Measurements from ENCODE around the gene TLR2. TPM values are rescaled to one million over a fixed set of nuclear protein-coding genes. Genes with fewer than 3 reads are reported as not detected.

TLR2 gene
- total RNA-seq, 1 experiment from 2014 or later: not detected

GRCh38 chr4:153705743-153706468 is 21.8 kb downstream of the TLR2 start:
- Histone ChIP-seq H3K27me3 (ENCODE audit: low read length) (no peaks in the 10 kb centered on the region), H2AFZ (ENCODE audit: low read length) (no peak overlapping the region), H3K9me3 (ENCODE audit: low read length) (no peaks in the 10 kb centered on the region), H3K9ac (ENCODE audit: low read length) (no peak overlapping the region), H3K9me2 (replicated peaks; ENCODE audit: insufficient read depth, low read length) (no peaks in the 10 kb centered on the region), H3K36me3 (ENCODE audit: insufficient read depth, low read length) (no peaks in the 10 kb centered on the region), H3K4me3 (ENCODE audit: low read length) (no peak overlapping the region), H3K4me2 (ENCODE audit: low read depth, low read length, poor library complexity, severe bottlenecking) (no peak overlapping the region), H3K79me2 (ENCODE audit: low read length) (no peaks in the 10 kb centered on the region), H3K27ac (ENCODE audit: low read length) (no peak overlapping the region), H3K4me1 (ENCODE audit: low read length) (no peaks in the 10 kb centered on the region; the same call in 1 of the 2 replicates), H4K20me1 (ENCODE audit: insufficient read depth, low read depth, low read length) (no peaks in the 10 kb centered on the region)
- peak; percentile 50 for DNase-seq

DNA sequence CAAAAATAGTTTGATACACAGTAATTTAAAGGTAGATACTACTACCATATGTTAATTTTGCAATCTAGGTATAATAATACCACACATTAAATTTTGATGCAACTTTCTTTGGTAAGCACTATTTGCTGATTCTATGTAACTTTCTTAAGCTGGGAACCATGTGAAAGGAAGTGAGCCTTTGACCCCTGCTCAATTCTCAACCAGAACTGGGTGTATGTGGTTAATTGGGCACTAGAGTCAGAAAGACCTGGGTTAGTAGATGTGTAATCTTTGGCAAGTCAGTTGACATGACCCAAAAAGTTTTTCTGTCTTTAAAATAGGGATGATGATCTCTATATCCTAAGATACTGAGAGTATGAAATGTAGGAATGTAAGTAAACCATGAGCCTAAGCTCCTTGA is 22.4 kb downstream of the TLR2 start:
- Histone ChIP-seq H3K36me3 (ENCODE audit: insufficient read depth, low read length) (no peaks in the 10 kb centered on the region), H2AFZ (ENCODE audit: low read length) (no peak overlapping the region), H3K79me2 (ENCODE audit: low read length) (no peaks in the 10 kb centered on the region), H3K9me2 (replicated peaks; ENCODE audit: insufficient read depth, low read length) (no peaks in the 10 kb centered on the region), H3K9me3 (ENCODE audit: low read length) (no peaks in the 10 kb centered on the region), H4K20me1 (ENCODE audit: insufficient read depth, low read depth, low read length) (no peaks in the 10 kb centered on the region), H3K4me2 (ENCODE audit: low read depth, low read length, poor library complexity, severe bottlenecking) (no peak overlapping the region), H3K9ac (ENCODE audit: low read length) (no peak overlapping the region), H3K27ac (ENCODE audit: low read length) (no peak overlapping the region), H3K27me3 (ENCODE audit: low read length) (no peaks in the 10 kb centered on the region), H3K4me1 (ENCODE audit: low read length) (no peaks in the 10 kb centered on the region; the same call in 1 of the 2 replicates), H3K4me3 (ENCODE audit: low read length) (no peak overlapping the region)
- no peak for DNase-seq

DNA sequence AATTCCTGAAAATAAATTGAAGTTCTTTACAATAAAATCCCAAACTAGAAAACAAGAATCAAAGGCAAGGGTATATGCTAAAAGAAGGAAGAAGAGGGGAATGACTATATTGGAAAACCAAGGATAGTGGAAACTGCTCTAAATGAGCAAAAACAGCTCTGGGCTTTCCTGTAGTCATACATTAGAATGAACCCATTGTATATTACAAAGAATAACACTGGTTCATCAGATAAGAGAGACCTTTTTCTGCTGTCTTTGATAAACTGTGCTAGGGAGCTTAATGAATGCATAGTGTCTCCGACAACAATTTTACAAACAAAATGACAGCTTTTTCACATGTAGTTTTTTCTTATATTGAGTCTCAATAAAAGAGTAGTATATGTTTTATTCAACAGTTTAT is 26.6 kb downstream of the TLR2 start:
- no peak overlapping the region for H3K4me3 ChIP-seq (ENCODE audit: low read length)
- no peak overlapping the region for H3K9ac ChIP-seq (ENCODE audit: low read length)
- no peaks in the 10 kb centered on the region for H3K9me3 ChIP-seq (ENCODE audit: low read length)
- H3K4me1 ChIP-seq (ENCODE audit: low read length): no peaks in the 10 kb centered on the region; the same call in 1 of the 2 replicates
- H3K36me3 ChIP-seq (ENCODE audit: insufficient read depth, low read length): no peaks in the 10 kb centered on the region
- H3K4me2 ChIP-seq (ENCODE audit: low read depth, low read length, poor library complexity, severe bottlenecking): no peak overlapping the region
- no peaks in the 10 kb centered on the region for H3K9me2 ChIP-seq (replicated peaks; ENCODE audit: insufficient read depth, low read length)
- DNase-seq: no peak
- no peaks in the 10 kb centered on the region for H3K79me2 ChIP-seq (ENCODE audit: low read length)
- no peaks in the 10 kb centered on the region for H3K27me3 ChIP-seq (ENCODE audit: low read length)
- no peaks in the 10 kb centered on the region for H4K20me1 ChIP-seq (ENCODE audit: insufficient read depth, low read depth, low read length)
- H3K27ac ChIP-seq (ENCODE audit: low read length): no peak overlapping the region
- H2AFZ ChIP-seq (ENCODE audit: low read length): no peak overlapping the region

GRCh38 chr4:153713866-153714646 is 30.0 kb downstream of the TLR2 start:
- Histone ChIP-seq H3K36me3 (ENCODE audit: insufficient read depth, low read length) (no peaks in the 10 kb centered on the region), H3K9ac (ENCODE audit: low read length) (no peak overlapping the region), H3K9me3 (ENCODE audit: low read length) (no peaks in the 10 kb centered on the region), H3K9me2 (replicated peaks; ENCODE audit: insufficient read depth, low read length) (no peaks in the 10 kb centered on the region), H3K4me1 (ENCODE audit: low read length) (no peaks in the 10 kb centered on the region), H2AFZ (ENCODE audit: low read length) (no peak overlapping the region), H4K20me1 (ENCODE audit: insufficient read depth, low read depth, low read length) (no peaks in the 10 kb centered on the region), H3K79me2 (ENCODE audit: low read length) (no peaks in the 10 kb centered on the region), H3K4me3 (ENCODE audit: low read length) (no peak overlapping the region), H3K27ac (ENCODE audit: low read length) (no peak overlapping the region), H3K4me2 (ENCODE audit: low read depth, low read length, poor library complexity, severe bottlenecking) (no peak overlapping the region), H3K27me3 (ENCODE audit: low read length) (no peaks in the 10 kb centered on the region)
- DNase-seq: no peak

DNA sequence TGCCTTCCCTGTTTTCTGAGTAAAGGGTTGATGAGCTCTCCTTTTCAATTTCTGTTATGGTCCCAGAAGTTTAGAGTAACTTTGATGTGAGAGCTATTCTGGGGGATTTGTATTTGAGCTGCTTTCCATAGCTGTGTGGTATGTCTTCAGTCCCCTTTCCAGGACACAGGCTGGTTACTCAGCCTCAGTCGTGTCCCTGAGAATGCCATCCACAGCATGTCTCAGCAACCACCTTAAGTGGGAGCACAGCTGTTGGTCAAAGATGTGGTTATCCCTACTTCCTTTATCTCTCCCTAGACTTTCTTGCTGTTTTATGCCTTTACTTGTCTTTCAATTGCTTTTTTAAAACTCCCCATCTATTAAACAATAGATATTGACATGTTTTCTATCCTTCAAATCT is 38.0 kb downstream of the TLR2 start:
- Histone ChIP-seq H3K27ac (ENCODE audit: low read length) (no peak overlapping the region), H3K9ac (ENCODE audit: low read length) (no peak overlapping the region), H3K9me3 (ENCODE audit: low read length) (no peaks in the 10 kb centered on the region), H3K4me2 (ENCODE audit: low read depth, low read length, poor library complexity, severe bottlenecking) (no peak overlapping the region), H3K9me2 (replicated peaks; ENCODE audit: insufficient read depth, low read length) (no peaks in the 10 kb centered on the region), H3K79me2 (ENCODE audit: low read length) (no peaks in the 10 kb centered on the region), H4K20me1 (ENCODE audit: insufficient read depth, low read depth, low read length) (no peaks in the 10 kb centered on the region), H3K27me3 (ENCODE audit: low read length) (no peaks in the 10 kb centered on the region), H3K4me3 (ENCODE audit: low read length) (no peak overlapping the region), H3K4me1 (ENCODE audit: low read length) (peaks cover 12% of the 10 kb centered on the region), H2AFZ (ENCODE audit: low read length) (no peak overlapping the region), H3K36me3 (ENCODE audit: insufficient read depth, low read length) (no peaks in the 10 kb centered on the region)
- DNase-seq: no peak

DNA sequence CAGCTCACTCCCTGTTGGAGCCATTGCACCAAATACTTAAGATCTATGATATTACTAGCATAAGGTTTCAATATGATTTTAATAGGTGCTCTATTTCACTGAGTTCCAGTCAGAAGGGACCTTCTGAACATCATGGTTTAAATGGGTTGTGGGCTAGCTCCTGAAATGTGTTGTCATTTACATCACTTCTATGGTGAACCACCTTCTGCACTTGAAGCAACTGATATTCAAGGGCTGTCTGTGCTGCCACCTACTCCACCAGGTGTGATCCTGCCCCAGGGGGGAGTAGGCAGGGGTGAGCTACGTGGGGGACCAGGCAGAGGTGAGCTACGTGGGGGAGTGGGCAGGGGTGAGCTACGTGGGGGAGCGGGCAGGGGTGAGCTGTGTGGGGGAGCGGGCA is 40.5 kb downstream of the TLR2 start:
- H3K79me2 ChIP-seq (ENCODE audit: low read length): no peaks in the 10 kb centered on the region
- peaks cover 37% of the 10 kb centered on the region for H3K4me1 ChIP-seq (ENCODE audit: low read length)
- DNase-seq: no peak
- no peaks in the 10 kb centered on the region for H3K27me3 ChIP-seq (ENCODE audit: low read length)
- no peaks in the 10 kb centered on the region for H3K36me3 ChIP-seq (ENCODE audit: insufficient read depth, low read length)
- no peaks in the 10 kb centered on the region for H4K20me1 ChIP-seq (ENCODE audit: insufficient read depth, low read depth, low read length)
- H3K9ac ChIP-seq (ENCODE audit: low read length): no peak overlapping the region
- no peak overlapping the region for H3K4me2 ChIP-seq (ENCODE audit: low read depth, low read length, poor library complexity, severe bottlenecking)
- no peak overlapping the region for H3K4me3 ChIP-seq (ENCODE audit: low read length)
- H3K27ac ChIP-seq (ENCODE audit: low read length): no peak overlapping the region
- H2AFZ ChIP-seq (ENCODE audit: low read length): no peak overlapping the region
- no peaks in the 10 kb centered on the region for H3K9me3 ChIP-seq (ENCODE audit: low read length)
- H3K9me2 ChIP-seq (replicated peaks; ENCODE audit: insufficient read depth, low read length): no peaks in the 10 kb centered on the region

DNA sequence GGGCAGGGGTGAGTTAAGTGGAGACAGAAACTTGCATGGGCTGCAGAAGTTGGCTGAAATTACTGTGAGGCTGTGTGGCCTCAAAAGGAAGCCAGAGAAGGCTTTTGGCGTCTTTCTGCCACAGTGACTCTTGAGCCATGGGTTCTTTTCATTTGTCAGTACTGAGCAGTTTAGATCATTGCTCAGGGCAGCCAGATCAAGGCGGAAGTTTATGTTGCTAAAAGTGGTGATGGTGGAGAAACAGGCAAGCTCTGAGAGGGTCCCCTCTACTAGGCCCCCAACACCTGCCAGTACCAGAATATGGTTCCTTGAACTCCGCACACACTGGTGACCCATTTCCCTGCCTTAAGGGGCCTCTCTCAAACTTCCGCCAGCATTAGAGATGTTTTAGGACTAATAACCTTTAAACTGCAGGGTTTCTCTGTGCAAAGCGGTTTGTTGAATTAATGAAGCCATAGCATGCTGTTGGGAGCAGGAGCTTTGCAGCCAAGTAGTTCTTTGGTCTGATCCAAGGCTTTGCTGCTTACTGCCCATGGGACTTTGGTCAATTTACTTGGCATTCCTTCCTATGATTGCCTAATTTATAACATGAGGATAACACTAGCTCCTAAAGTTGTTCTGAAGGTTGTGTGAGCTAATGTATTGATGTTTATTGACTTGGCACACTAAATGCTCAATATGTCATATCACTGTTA is 41.2 kb downstream of the TLR2 start:
- Histone ChIP-seq H3K36me3 (ENCODE audit: insufficient read depth, low read length) (no peaks in the 10 kb centered on the region), H3K9me2 (replicated peaks; ENCODE audit: insufficient read depth, low read length) (no peaks in the 10 kb centered on the region), H2AFZ (ENCODE audit: low read length) (no peak overlapping the region), H4K20me1 (ENCODE audit: insufficient read depth, low read depth, low read length) (no peaks in the 10 kb centered on the region), H3K27me3 (ENCODE audit: low read length) (no peaks in the 10 kb centered on the region), H3K4me3 (ENCODE audit: low read length) (no peak overlapping the region), H3K4me1 (ENCODE audit: low read length) (peaks cover 44% of the 10 kb centered on the region), H3K9ac (ENCODE audit: low read length) (no peak overlapping the region), H3K9me3 (ENCODE audit: low read length) (no peaks in the 10 kb centered on the region), H3K27ac (ENCODE audit: low read length) (no peak overlapping the region), H3K4me2 (ENCODE audit: low read depth, low read length, poor library complexity, severe bottlenecking) (no peak overlapping the region), H3K79me2 (ENCODE audit: low read length) (no peaks in the 10 kb centered on the region)
- peak; percentile 47 for DNase-seq

DNA sequence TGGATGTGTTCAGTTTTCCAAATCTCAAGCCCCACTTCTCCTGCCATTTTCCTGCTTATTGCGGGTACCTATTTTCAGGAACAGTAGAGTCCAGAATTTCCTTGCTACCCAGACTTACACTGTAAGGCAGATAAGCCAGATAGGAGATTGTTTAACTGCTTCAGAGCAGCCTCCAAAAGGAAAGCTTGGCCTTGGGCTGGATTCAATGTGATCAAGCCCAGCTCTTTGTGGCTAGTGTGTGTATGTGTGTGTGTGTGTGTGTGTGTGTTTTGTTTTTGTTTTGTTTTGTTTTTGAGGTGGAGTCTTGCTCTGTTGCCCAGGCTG is 41.7 kb downstream of the TLR2 start:
- Histone ChIP-seq H2AFZ (ENCODE audit: low read length) (no peak overlapping the region), H3K36me3 (ENCODE audit: insufficient read depth, low read length) (no peaks in the 10 kb centered on the region), H3K9me2 (replicated peaks; ENCODE audit: insufficient read depth, low read length) (no peaks in the 10 kb centered on the region), H3K4me3 (ENCODE audit: low read length) (no peak overlapping the region), H3K27ac (ENCODE audit: low read length) (no peak overlapping the region), H4K20me1 (ENCODE audit: insufficient read depth, low read depth, low read length) (no peaks in the 10 kb centered on the region), H3K4me1 (ENCODE audit: low read length) (peaks cover 49% of the 10 kb centered on the region), H3K27me3 (ENCODE audit: low read length) (no peaks in the 10 kb centered on the region), H3K9ac (ENCODE audit: low read length) (no peak overlapping the region), H3K4me2 (ENCODE audit: low read depth, low read length, poor library complexity, severe bottlenecking) (no peak overlapping the region), H3K79me2 (ENCODE audit: low read length) (no peaks in the 10 kb centered on the region), H3K9me3 (ENCODE audit: low read length) (no peaks in the 10 kb centered on the region)
- no peak for DNase-seq

All from Karpas-422 (cell line).